Karpas-422 (cell line): Measurements from ENCODE around the gene DNTT. TPM values are rescaled to one million over a fixed set of nuclear protein-coding genes. Genes with fewer than 3 reads are reported as not detected.

Experiments used
- DNase-seq: peaks from one replicate; pipeline ENCODE4 v3.0.0-alpha.2; 2015
- H2AFZ ChIP-seq: fragments of 200-600 bp; sonication (generic); 2 replicates; pipeline ENCODE4 v1.6.1; 2014; ENCODE audit warnings: antibody characterized with exemption, low read length, mixed read lengths
- H3K27ac ChIP-seq: fragments of 200-600 bp; sonication (generic); 2 replicates; pipeline ENCODE4 v1.5.1; 2014; ENCODE audit warnings: mild to moderate bottlenecking, low read length, moderate library complexity
- H3K27me3 ChIP-seq: fragments of 200-600 bp; sonication (generic); 2 replicates; pipeline ENCODE4 v1.6.1; 2014; ENCODE audit warnings: low read length, mixed read lengths
- H3K36me3 ChIP-seq: fragments of 200-600 bp; sonication (generic); 2 replicates; pipeline ENCODE4 v1.6.1; 2014; ENCODE audit warnings: low read length, mixed read lengths; ENCODE audit not compliant: insufficient read depth
- H3K4me1 ChIP-seq: fragments of 200-600 bp; sonication (generic); 2 replicates; pipeline ENCODE4 v1.6.1; 2014; ENCODE audit warnings: mild to moderate bottlenecking, low read length, mixed read lengths
- H3K4me2 ChIP-seq: fragments of 200-600 bp; sonication (generic); 2 replicates; pipeline ENCODE4 v1.6.1; 2014; ENCODE audit warnings: low read length, low read depth, mild to moderate bottlenecking; ENCODE audit not compliant: poor library complexity, severe bottlenecking
- H3K4me3 ChIP-seq: fragments of 200-600 bp; sonication (generic); 2 replicates; pipeline ENCODE4 v1.5.1; 2014; ENCODE audit warnings: mild to moderate bottlenecking, antibody characterized with exemption, low read length, mixed read lengths
- H3K79me2 ChIP-seq: fragments of 200-600 bp; sonication (generic); 2 replicates; pipeline ENCODE4 v1.6.1; 2014; ENCODE audit warnings: mild to moderate bottlenecking, low read length, mixed read lengths
- H3K9ac ChIP-seq: fragments of 200-600 bp; sonication (generic); 2 replicates; pipeline ENCODE4 v1.6.0; 2014; ENCODE audit warnings: low read length
- H3K9me2 ChIP-seq: fragments of 200-600 bp; sonication (generic), shearing (Covaris generic); replicated peaks from 2 replicates; pipeline ENCODE4 v1.6.0; 2014; ENCODE audit warnings: mild to moderate bottlenecking, low read length, moderate library complexity; ENCODE audit not compliant: insufficient read depth
- H3K9me3 ChIP-seq: fragments of 300-700, 200-600 bp; sonication (generic); 2 replicates; pipeline ENCODE4 v1.6.1; 2014; ENCODE audit warnings: low read length, mixed read lengths
- H4K20me1 ChIP-seq: fragments of 200-600 bp; sonication (generic); 2 replicates; pipeline ENCODE4 v1.6.1; 2014; ENCODE audit warnings: mild to moderate bottlenecking, antibody characterized with exemption, low read length, low read depth; ENCODE audit not compliant: insufficient read depth
- total RNA-seq: library from RNA; depleted of rRNA; stranded (reverse); fragments of >200 nt; shearing (Covaris generic); gene quantifications from 2 replicates; pipeline ENCODE4 v1.2.3, GENCODE V29; 2014; ENCODE audit warnings: low replicate concordance

Gene DNTT
- total RNA-seq, 1 experiment from 2014 or later = not detected

- Histone ChIP-seq H3K79me2 (no peaks in the 10 kb centered on the region), H4K20me1 (no peaks in the 10 kb centered on the region), H3K9me2 (no peaks in the 10 kb centered on the region), H3K4me1 (peaks cover 4% of the 10 kb centered on the region; the same call in 1 of the 2 replicates), H3K9me3 (no peaks in the 10 kb centered on the region), H3K36me3 (no peaks in the 10 kb centered on the region), H3K27ac (no peak overlapping the region), H3K4me3 (no peak overlapping the region), H2AFZ (no peak overlapping the region), H3K4me2 (no peak overlapping the region), H3K27me3 (no peaks in the 10 kb centered on the region), H3K9ac (no peak overlapping the region)
- DNase-seq = peak; percentile 52
These were observed 17.6 kb downstream of the DNTT start for GRCh38 chr10:96321822-96322221.

GRCh38 chr10:96322275-96322674, 18.0 kb downstream of the DNTT start:
- H3K36me3 ChIP-seq = no peaks in the 10 kb centered on the region
- no peak overlapping the region for H3K9ac ChIP-seq
- no peak overlapping the region for H3K27ac ChIP-seq
- no peaks in the 10 kb centered on the region for H3K27me3 ChIP-seq
- peaks cover 4% of the 10 kb centered on the region; the same call in 1 of the 2 replicates for H3K4me1 ChIP-seq
- H4K20me1 ChIP-seq = no peaks in the 10 kb centered on the region
- H3K4me3 ChIP-seq = no peak overlapping the region
- H3K4me2 ChIP-seq = no peak overlapping the region
- H3K9me2 ChIP-seq = no peaks in the 10 kb centered on the region
- H3K9me3 ChIP-seq = no peaks in the 10 kb centered on the region
- no peak for DNase-seq
- no peak overlapping the region for H2AFZ ChIP-seq
- no peaks in the 10 kb centered on the region for H3K79me2 ChIP-seq

GRCh38 chr10:96324447-96324846, 20.2 kb downstream of the DNTT start:
- H3K4me2 ChIP-seq = no peak overlapping the region
- H3K27ac ChIP-seq = no peak overlapping the region
- H3K4me3 ChIP-seq = no peak overlapping the region
- H3K9me3 ChIP-seq = no peaks in the 10 kb centered on the region
- H3K79me2 ChIP-seq = no peaks in the 10 kb centered on the region
- DNase-seq = no peak
- no peak overlapping the region for H2AFZ ChIP-seq
- no peaks in the 10 kb centered on the region for H3K27me3 ChIP-seq
- H3K36me3 ChIP-seq = no peaks in the 10 kb centered on the region
- no peaks in the 10 kb centered on the region for H4K20me1 ChIP-seq
- H3K4me1 ChIP-seq = peaks cover 4% of the 10 kb centered on the region; the same call in 1 of the 2 replicates
- no peak overlapping the region for H3K9ac ChIP-seq
- no peaks in the 10 kb centered on the region for H3K9me2 ChIP-seq

GRCh38 chr10:96325719-96326373, 21.6 kb downstream of the DNTT start:
- no peak for DNase-seq
- Histone ChIP-seq H4K20me1 (no peaks in the 10 kb centered on the region), H3K4me1 (peaks cover 4% of the 10 kb centered on the region; the same call in 1 of the 2 replicates), H3K79me2 (no peaks in the 10 kb centered on the region), H3K9ac (no peak overlapping the region), H3K4me2 (no peak overlapping the region), H3K36me3 (no peaks in the 10 kb centered on the region), H3K9me2 (no peaks in the 10 kb centered on the region), H3K27ac (no peak overlapping the region), H3K27me3 (no peaks in the 10 kb centered on the region), H3K4me3 (no peak overlapping the region), H3K9me3 (no peaks in the 10 kb centered on the region), H2AFZ (no peak overlapping the region)

GRCh38 chr10:96327462-96327861, 23.2 kb downstream of the DNTT start:
- H3K79me2 ChIP-seq = no peaks in the 10 kb centered on the region
- H3K4me3 ChIP-seq = no peak overlapping the region
- peaks cover 4% of the 10 kb centered on the region; the same call in 1 of the 2 replicates for H3K4me1 ChIP-seq
- no peaks in the 10 kb centered on the region for H3K27me3 ChIP-seq
- no peak for DNase-seq
- no peak overlapping the region for H3K9ac ChIP-seq
- H2AFZ ChIP-seq = no peak overlapping the region
- H3K9me2 ChIP-seq = no peaks in the 10 kb centered on the region
- H3K36me3 ChIP-seq = no peaks in the 10 kb centered on the region
- no peak overlapping the region for H3K4me2 ChIP-seq
- H3K9me3 ChIP-seq = no peaks in the 10 kb centered on the region
- no peak overlapping the region for H3K27ac ChIP-seq
- no peaks in the 10 kb centered on the region for H4K20me1 ChIP-seq

GRCh38 chr10:96333101-96333500, 28.9 kb downstream of the DNTT start:
- Histone ChIP-seq H3K79me2 (no peaks in the 10 kb centered on the region), H2AFZ (no peak overlapping the region), H3K4me1 (no peaks in the 10 kb centered on the region), H3K9me3 (no peaks in the 10 kb centered on the region), H3K27ac (no peak overlapping the region), H3K4me3 (no peak overlapping the region), H3K4me2 (no peak overlapping the region), H3K36me3 (no peaks in the 10 kb centered on the region), H3K27me3 (no peaks in the 10 kb centered on the region), H4K20me1 (no peaks in the 10 kb centered on the region), H3K9me2 (no peaks in the 10 kb centered on the region), H3K9ac (no peak overlapping the region)
- no peak for DNase-seq

- Histone ChIP-seq H3K9ac (no peak overlapping the region), H3K4me2 (no peak overlapping the region), H4K20me1 (no peaks in the 10 kb centered on the region), H3K27ac (no peak overlapping the region), H3K79me2 (no peaks in the 10 kb centered on the region), H2AFZ (no peak overlapping the region), H3K9me3 (no peaks in the 10 kb centered on the region), H3K4me1 (no peaks in the 10 kb centered on the region), H3K36me3 (no peaks in the 10 kb centered on the region), H3K4me3 (no peak overlapping the region), H3K27me3 (no peaks in the 10 kb centered on the region), H3K9me2 (no peaks in the 10 kb centered on the region)
- DNase-seq = no peak
These were observed 30.6 kb downstream of the DNTT start for GRCh38 chr10:96334616-96335526.

GRCh38 chr10:96337106-96337505, 32.9 kb downstream of the DNTT start:
- no peak overlapping the region for H3K4me2 ChIP-seq
- no peak for DNase-seq
- no peaks in the 10 kb centered on the region for H3K9me3 ChIP-seq

More at GRCh38 chr10:96337106-96337505, 32.9 kb downstream of the DNTT start:
- H3K36me3 ChIP-seq = no peaks in the 10 kb centered on the region
- no peaks in the 10 kb centered on the region for H3K4me1 ChIP-seq
- H2AFZ ChIP-seq = no peak overlapping the region
- H3K9ac ChIP-seq = no peak overlapping the region
- no peak overlapping the region for H3K27ac ChIP-seq
- H3K4me3 ChIP-seq = no peak overlapping the region
- H4K20me1 ChIP-seq = no peaks in the 10 kb centered on the region
- H3K9me2 ChIP-seq = no peaks in the 10 kb centered on the region
- no peaks in the 10 kb centered on the region for H3K27me3 ChIP-seq
- H3K79me2 ChIP-seq = no peaks in the 10 kb centered on the region
